ENCODE measurements around the gene RPL5. TPM values are rescaled to one million over a fixed set of nuclear protein-coding genes. Genes with fewer than 3 reads are reported as not detected.

Gene RPL5
- total RNA-seq, 2 donors from 2014 or later = 792 to 927 TPM

GRCh38 chr1:92887465-92887864, 55.6 kb downstream of the RPL5 start:
- Histone ChIP-seq H3K27me3 (replicated peaks; ENCODE audit: insufficient read depth) (no peaks in the 10 kb centered on the region), H3K4me3 (no peak overlapping the region), H3K4me1 (ENCODE audit: control insufficient read depth in 1 of 2, low read depth in 2 of 2) (peaks cover 0 to 4% of the 10 kb centered on the region in 2 donors), H3K36me3 (no peaks in the 10 kb centered on the region), H3K27ac (no peak overlapping the region), H3K9me3 (no peaks in the 10 kb centered on the region)
- DNase-seq (ENCODE audit: low spot score) (no peak), ATAC-seq (ENCODE audit: insufficient number of reproducible peaks, low FRiP score, low read depth) (no peak)
- TF ChIP-seq CTCF (IDR thresholded peaks at IDR 0.05) = no peak

Other genes with a start within 250 kb of the RPL5 start
- gene EVI5, start 46.9 kb upstream of the RPL5 start, total RNA-seq = 10 to 100 TPM; 45.9 to 48.6 TPM
- 10 to 100 TPM; 10.8 to 18.3 TPM for gene DIPK1A, start 129.4 kb downstream of the RPL5 start, total RNA-seq
- gene MTF2, start 247.2 kb downstream of the RPL5 start, total RNA-seq = 10 to 100 TPM; 23.2 to 27.8 TPM

Data from thoracic aorta (tissue), 2 donors.